Testis (tissue), 3 donors: ENCODE data around the gene MGA. TPM values are rescaled to one million over a fixed set of nuclear protein-coding genes. Genes with fewer than 3 reads are reported as not detected.

Experiments used
- DNase-seq: peaks from one replicate; pipeline ENCODE4 v3.0.0-alpha.2; 2019
- H3K27ac ChIP-seq, 2 donors: fragments of 200-600 bp; sonication (generic); one replicate each; pipeline ENCODE4 v1.5.1; 2019
- H3K27me3 ChIP-seq: fragments of 200-600 bp; sonication (generic); one replicate; pipeline ENCODE4 v1.5.1; 2019
- H3K36me3 ChIP-seq: fragments of 200-600 bp; sonication (generic); one replicate; pipeline ENCODE4 v1.5.1; 2017; ENCODE audit warnings: low read depth; ENCODE audit errors: missing control alignments
- H3K4me1 ChIP-seq: fragments of 200-600 bp; sonication (generic); one replicate; pipeline ENCODE4 v1.5.1; 2019
- H3K4me3 ChIP-seq, 2 donors: fragments of 200-600 bp; sonication (generic); one replicate each; pipeline ENCODE4 v1.5.1; 2017 to 2019
- H3K9me3 ChIP-seq: fragments of 200-600 bp; sonication (generic); one replicate; pipeline ENCODE4 v1.5.1; 2017
- CTCF ChIP-seq, 3 experiments: fragments of 450-650 bp in 2 of 3; fragments of 200-600 bp in 1 of 3; sonication (generic) in 1 of 3; IDR thresholded peaks; one replicate each; pipeline ENCODE4 v1.5.1; 2016 to 2019; ENCODE audit warnings: antibody characterized with exemption in 3 of 3, mild to moderate bottlenecking in 2 of 3, moderate library complexity in 1 of 3
- POLR2A ChIP-seq: fragments of 450-650 bp; IDR thresholded peaks from one replicate; pipeline ENCODE4 v1.6.1; 2017; ENCODE audit warnings: antibody characterized with exemption, mild to moderate bottlenecking, moderate library complexity
- WGBS, 2 donors: methylation state at CpG; one replicate each; pipeline ENCODE4 v1.1.5; 2018; 5-methylcytosine and 5-hydroxymethylcytosine counted together
- intact Hi-C: fragments of 100-400 bp; cut with DNase I; formaldehyde crosslinking; loops from one replicate; pipeline ENCODE4 v1.15.1; 2023; ENCODE audit warnings: low total_unique reads
- polyA plus RNA-seq: library from polyadenylated mRNA; stranded (reverse); fragments of 350-450 nt; fragmentation: Illumina TruSeq; extraction: RNeasy Lipid Tissue Mini Kit (QIAGEN cat#74804); gene quantifications from one replicate; pipeline ENCODE4 v1.2.3, GENCODE V29; 2014; ENCODE audit warnings: low read depth, low replicate concordance; ENCODE audit not compliant: insufficient read depth
- total RNA-seq, 2 donors: library from RNA; depleted of rRNA; stranded (reverse); fragments of >200 nt; gene quantifications; one replicate each; pipeline ENCODE4 v1.2.3, GENCODE V29; 2016

The MGA gene
- total and polyA plus RNA-seq, 3 donors from 2014 or later, result 20.3 to 90.2 (median 78.1) TPM

DNA sequence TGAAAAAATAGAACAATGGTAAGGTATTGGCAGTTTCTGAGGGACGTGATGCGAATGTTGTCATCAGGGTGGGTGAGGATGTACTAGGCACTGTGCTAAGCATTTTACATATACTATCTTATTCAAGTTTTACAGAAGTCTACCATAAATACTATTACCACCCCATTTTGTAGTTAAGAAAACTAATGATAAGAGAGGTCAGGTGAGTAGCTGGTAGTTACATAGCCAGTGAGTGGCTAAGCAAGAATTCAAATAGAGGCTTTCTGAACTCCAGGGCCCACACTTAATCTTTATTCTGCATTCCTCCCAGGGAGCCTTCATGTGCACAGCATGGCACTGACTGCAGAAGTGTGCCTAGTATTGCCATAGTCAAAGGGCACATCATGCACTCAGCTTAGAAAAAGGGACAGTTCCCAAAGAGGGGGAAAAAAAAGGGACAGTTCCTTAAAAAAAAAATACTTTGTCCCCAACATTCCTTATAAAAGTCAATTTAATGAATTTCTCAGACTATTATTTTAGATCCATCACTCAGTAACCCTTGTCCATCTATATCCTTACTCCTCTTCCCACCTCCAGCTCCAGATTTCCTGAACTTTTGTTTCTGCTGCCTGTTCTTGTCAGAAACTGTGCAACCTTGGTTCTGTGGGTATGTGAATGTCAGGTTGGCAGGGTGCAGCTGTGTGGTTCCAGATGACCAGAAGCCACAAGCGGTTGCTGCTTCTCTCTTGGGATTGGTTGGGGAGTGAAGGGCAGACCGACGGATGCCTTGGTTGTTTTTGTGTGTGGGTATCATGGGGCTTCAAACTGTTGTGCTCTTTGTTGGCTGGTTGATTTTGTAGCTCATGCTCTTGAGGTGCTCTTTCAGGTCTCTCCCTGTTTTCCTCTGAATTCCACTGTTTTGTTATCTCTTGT, 122.4 kb downstream of the MGA start:
- 73 to 76% methylated on average over 5 of the region's 5 CpGs for WGBS, 2 donors
- Histone ChIP-seq H3K4me1 (peaks cover 64% of the 10 kb centered on the region), H3K36me3 (no peaks in the 10 kb centered on the region), H3K4me3 (no peak overlapping the region), H3K9me3 (no peaks in the 10 kb centered on the region), H3K27me3 (no peaks in the 10 kb centered on the region), H3K27ac (peak overlapping the region in 1 of 2 donors; percentile 65)
- intact Hi-C loops, result no loop called here
- DNase-seq, result no peak
- TF ChIP-seq POLR2A (no peak), CTCF (IDR thresholded peaks at IDR 0.05) (no peak)

- TF ChIP-seq CTCF (IDR thresholded peaks at IDR 0.05) (no peak), POLR2A (no peak)
- H3K9me3 ChIP-seq, result no peaks in the 10 kb centered on the region
- no peak for DNase-seq
- 64 to 65% methylated on average over 1 of the region's 1 CpG for WGBS, 2 donors
- no peak overlapping the region for H3K4me3 ChIP-seq
- peaks cover 64% of the 10 kb centered on the region for H3K4me1 ChIP-seq
- no peaks in the 10 kb centered on the region for H3K27me3 ChIP-seq
- peak overlapping the region in 1 of 2 donors; percentile 65 for H3K27ac ChIP-seq
- intact Hi-C loops, result no loop called here
- no peaks in the 10 kb centered on the region for H3K36me3 ChIP-seq
Measured at GRCh38 chr15:41783296-41783695, 123.1 kb downstream of the MGA start.

GRCh38 chr15:41788262-41788661, 128.1 kb downstream of the MGA start:
- DNase-seq, result no peak
- Histone ChIP-seq H3K9me3 (no peaks in the 10 kb centered on the region), H3K4me3 (no peak overlapping the region), H3K27me3 (no peaks in the 10 kb centered on the region), H3K4me1 (peaks cover 68% of the 10 kb centered on the region), H3K27ac (peak overlapping the region in 1 of 2 donors; percentile 1), H3K36me3 (no peaks in the 10 kb centered on the region)
- 64 to 70% methylated on average over 3 of the region's 3 CpGs for WGBS, 2 donors
- TF ChIP-seq POLR2A, result no peak
- TF ChIP-seq CTCF (IDR thresholded peaks at IDR 0.05), result no peak
- intact Hi-C loops, result no loop called here

GRCh38 chr15:41789236-41789635, 129.0 kb downstream of the MGA start:
- no peaks in the 10 kb centered on the region for H3K36me3 ChIP-seq
- peak overlapping the region; percentile 1 to 9 for H3K27ac ChIP-seq
- peaks cover 60% of the 10 kb centered on the region for H3K4me1 ChIP-seq
- H3K9me3 ChIP-seq, result no peaks in the 10 kb centered on the region
- DNase-seq, result peak; percentile 34
- no peak overlapping the region for H3K4me3 ChIP-seq
- TF ChIP-seq POLR2A, result no peak
- no peak for TF ChIP-seq CTCF (IDR thresholded peaks at IDR 0.05)
- WGBS, 2 donors, result 51% methylated on average over 4 of the region's 4 CpGs
- intact Hi-C loops, result no loop called here
- H3K27me3 ChIP-seq, result no peaks in the 10 kb centered on the region
